Activated T-helper 17 cell treated with anti-CD3 and anti-CD28 coated beads, Interleukin-2, amount 50 U/mL, for 72 hours (primary cell): ENCODE results near the gene LRRN3. TPM values are rescaled to one million over a fixed set of nuclear protein-coding genes. Genes with fewer than 3 reads are reported as not detected.

ENCODE experiments used
- ATAC-seq: fragments of 150-1000 bp; cut with Tn5 transposase; replicated peaks from 2 replicates; pipeline ENCODE4 v1.10.0; 2021; ENCODE audit warnings: mild to moderate bottlenecking, moderate library complexity
- H3K27ac Mint-ChIP-seq: one replicate; pipeline ENCODE4 v1.8.0; 2022; ENCODE audit warnings: mixed read lengths
- H3K27me3 Mint-ChIP-seq: one replicate; pipeline ENCODE4 v1.8.0; 2022; ENCODE audit warnings: mixed read lengths
- H3K36me3 Mint-ChIP-seq: one replicate; pipeline ENCODE4 v1.8.0; 2022; ENCODE audit warnings: low read depth, mild to moderate bottlenecking, mixed read lengths
- H3K4me1 Mint-ChIP-seq: one replicate; pipeline ENCODE4 v1.8.0; 2022; ENCODE audit warnings: mixed read lengths
- H3K4me3 Mint-ChIP-seq: one replicate; pipeline ENCODE4 v1.8.0; 2022; ENCODE audit warnings: mild to moderate bottlenecking, mixed read lengths
- H3K9me3 Mint-ChIP-seq: one replicate; pipeline ENCODE4 v1.8.0; 2022; ENCODE audit warnings: mixed read lengths
- total RNA-seq, 2 donors: library from RNA; stranded (reverse); gene quantifications; one replicate each; pipeline ENCODE4 v1.2.3, GENCODE V29; 2022

Gene LRRN3
- total RNA-seq, 2 donors from 2014 or later = 9.6 to 30.4 TPM

DNA sequence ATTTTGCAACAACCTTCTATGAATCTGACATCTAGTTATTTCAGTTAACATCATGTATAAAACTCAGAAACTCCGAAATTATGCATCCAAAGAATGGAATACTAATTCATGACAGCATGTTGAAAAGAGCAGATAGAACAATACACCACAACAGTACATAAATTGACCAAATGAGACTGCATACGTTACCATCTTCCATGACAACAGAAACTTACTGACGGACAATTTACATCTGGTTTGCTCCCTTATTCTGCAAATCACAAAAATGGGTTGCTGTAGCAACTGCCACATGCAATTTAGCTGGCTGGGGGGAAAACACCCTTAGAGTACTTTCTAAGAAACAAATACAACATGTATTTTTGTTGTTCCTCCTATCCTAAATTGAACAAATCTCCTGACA, 14.3 kb downstream of the LRRN3 start:
- H3K27ac Mint-ChIP-seq = no peak overlapping the region
- H3K4me1 Mint-ChIP-seq = peaks cover 4% of the 10 kb centered on the region

DNA sequence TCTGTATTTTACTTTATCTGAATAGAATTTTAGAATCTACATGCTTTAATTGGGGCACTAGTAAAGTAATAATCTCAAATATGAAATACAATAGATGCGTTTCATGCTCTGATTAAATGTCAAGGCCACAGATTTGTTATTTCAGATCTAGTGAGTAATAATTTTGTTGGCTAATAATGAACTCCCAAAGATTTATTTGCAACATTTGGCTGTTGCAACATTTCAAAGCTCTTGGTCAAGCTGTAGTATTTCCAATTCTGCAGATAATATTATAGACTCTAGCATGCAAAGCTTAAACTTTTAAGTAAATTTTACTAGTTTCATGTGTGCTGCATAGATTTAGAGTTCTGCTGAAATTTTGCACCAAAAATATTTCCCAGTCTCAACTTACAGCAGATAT, 16.7 kb downstream of the LRRN3 start:
- H3K36me3 Mint-ChIP-seq = peaks cover 7% of the 10 kb centered on the region
- H3K27me3 Mint-ChIP-seq = no peaks in the 10 kb centered on the region
- H3K27ac Mint-ChIP-seq = no peak overlapping the region
- no peak for ATAC-seq
- H3K4me3 Mint-ChIP-seq = no peak overlapping the region
- peaks cover 4% of the 10 kb centered on the region for H3K4me1 Mint-ChIP-seq
- no peaks in the 10 kb centered on the region for H3K9me3 Mint-ChIP-seq

More for the DNA sequence above, 14.3 kb downstream of the LRRN3 start:
- Mint-ChIP-seq H3K36me3 (peaks cover 7% of the 10 kb centered on the region), H3K27me3 (no peaks in the 10 kb centered on the region), H3K9me3 (no peaks in the 10 kb centered on the region), H3K4me3 (no peak overlapping the region)
- ATAC-seq = no peak

DNA sequence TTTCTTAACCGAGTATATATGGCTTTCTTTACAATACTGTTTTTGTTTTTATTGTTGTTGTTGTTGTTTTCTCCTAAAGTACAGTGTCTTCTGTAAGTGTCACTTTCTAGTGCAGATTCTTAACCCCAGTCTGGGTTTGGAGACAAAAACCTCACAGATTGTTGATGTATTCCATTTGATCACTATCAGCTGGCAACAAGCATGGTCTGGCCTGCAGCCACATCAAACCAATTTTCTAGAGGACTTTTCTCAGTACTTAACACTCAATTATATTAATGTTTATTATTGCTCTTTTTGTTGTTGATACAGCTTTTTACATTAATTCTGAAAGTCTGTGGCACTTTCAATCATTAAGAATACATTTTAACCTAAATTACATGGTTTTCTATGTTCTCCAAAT, 17.1 kb downstream of the LRRN3 start:
- no peak overlapping the region for H3K27ac Mint-ChIP-seq
- H3K27me3 Mint-ChIP-seq = no peaks in the 10 kb centered on the region
- H3K4me3 Mint-ChIP-seq = no peak overlapping the region
- no peak for ATAC-seq
- peaks cover 7% of the 10 kb centered on the region for H3K36me3 Mint-ChIP-seq
- no peaks in the 10 kb centered on the region for H3K9me3 Mint-ChIP-seq
- peaks cover 4% of the 10 kb centered on the region for H3K4me1 Mint-ChIP-seq

DNA sequence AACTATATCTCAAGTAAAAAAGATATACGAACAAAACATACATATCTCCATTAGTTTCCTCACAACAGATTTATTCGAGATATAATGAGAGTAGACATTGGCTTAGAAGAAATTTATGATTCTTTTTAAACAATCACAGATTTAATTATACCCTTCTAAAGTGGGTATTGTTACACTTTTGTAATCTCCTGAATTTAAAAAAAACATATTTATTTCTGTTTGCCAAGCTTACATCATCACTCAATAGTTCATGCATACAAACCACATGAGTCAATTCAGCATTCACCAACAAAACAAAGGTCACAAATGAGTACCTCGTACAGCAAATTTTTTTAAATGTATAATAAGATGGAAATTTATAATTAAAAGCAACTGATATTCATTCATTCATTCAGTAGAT, 17.6 kb downstream of the LRRN3 start:
- H3K27me3 Mint-ChIP-seq = no peaks in the 10 kb centered on the region
- peaks cover 3% of the 10 kb centered on the region for H3K36me3 Mint-ChIP-seq
- H3K27ac Mint-ChIP-seq = no peak overlapping the region
- no peak for ATAC-seq
- H3K4me3 Mint-ChIP-seq = no peak overlapping the region
- peaks cover 7% of the 10 kb centered on the region for H3K4me1 Mint-ChIP-seq
- no peaks in the 10 kb centered on the region for H3K9me3 Mint-ChIP-seq

DNA sequence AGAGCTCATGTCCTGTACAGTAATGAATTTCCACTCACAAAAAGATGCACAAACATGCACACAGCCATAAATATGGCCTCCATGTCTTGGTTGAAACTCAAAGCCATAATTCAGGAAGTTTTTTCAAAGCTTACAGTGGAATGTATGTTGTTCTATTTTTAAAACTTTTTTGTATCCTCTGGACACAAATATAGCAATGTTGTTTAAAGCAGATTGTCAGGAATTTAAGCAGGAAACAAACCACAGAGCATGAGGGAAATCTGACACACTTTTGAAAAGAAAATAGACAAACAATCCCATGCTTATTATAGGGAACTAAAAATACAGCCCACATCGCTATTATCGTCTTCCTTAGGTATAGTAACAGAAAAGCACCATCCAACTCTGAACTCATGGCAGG, 21.5 kb downstream of the LRRN3 start:
- Mint-ChIP-seq H3K27me3 (no peaks in the 10 kb centered on the region), H3K4me1 (peaks cover 5% of the 10 kb centered on the region), H3K27ac (no peak overlapping the region), H3K4me3 (no peak overlapping the region), H3K9me3 (no peaks in the 10 kb centered on the region), H3K36me3 (no peaks in the 10 kb centered on the region)
- ATAC-seq = no peak

DNA sequence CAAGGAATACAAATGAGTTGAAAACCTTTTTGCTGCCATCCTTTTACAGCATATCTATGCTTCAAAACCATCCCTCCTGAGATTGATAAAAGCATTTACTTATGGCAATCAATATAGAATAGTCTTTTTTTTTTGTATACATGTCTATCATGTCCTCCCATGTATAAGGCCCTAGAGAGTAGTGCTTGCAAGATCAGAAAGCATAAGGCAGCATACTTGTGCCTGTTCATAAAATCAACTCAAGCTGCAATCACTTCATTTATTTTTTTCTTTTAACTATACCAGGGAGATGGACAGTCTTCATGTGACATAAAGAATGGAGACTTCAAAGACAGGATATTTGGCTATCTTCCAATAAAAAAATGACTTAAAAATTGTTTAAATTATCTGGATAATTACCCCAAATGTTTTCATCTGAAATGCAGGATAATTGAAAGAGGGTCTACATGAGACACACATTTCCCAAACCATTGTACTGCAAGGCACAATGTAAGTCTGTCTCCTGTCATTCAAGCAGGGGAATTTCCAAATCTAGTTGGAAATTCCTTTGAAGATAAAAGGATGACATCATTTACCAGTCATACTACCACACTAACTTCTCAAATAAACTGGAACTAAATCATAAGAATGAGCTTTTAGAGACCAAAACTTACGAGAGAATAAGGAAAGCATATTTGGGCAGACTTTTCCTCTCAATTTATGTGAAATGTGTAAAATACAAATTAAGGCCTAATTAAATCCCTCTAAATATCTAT, 22.5 kb downstream of the LRRN3 start:
- H3K36me3 Mint-ChIP-seq = no peaks in the 10 kb centered on the region
- peak overlapping the region; percentile 29 for H3K4me3 Mint-ChIP-seq
- no peaks in the 10 kb centered on the region for H3K27me3 Mint-ChIP-seq
- ATAC-seq = peak; percentile 75
- H3K27ac Mint-ChIP-seq = peak overlapping the region; percentile 76
- peaks cover 5% of the 10 kb centered on the region for H3K4me1 Mint-ChIP-seq
- no peaks in the 10 kb centered on the region for H3K9me3 Mint-ChIP-seq

DNA sequence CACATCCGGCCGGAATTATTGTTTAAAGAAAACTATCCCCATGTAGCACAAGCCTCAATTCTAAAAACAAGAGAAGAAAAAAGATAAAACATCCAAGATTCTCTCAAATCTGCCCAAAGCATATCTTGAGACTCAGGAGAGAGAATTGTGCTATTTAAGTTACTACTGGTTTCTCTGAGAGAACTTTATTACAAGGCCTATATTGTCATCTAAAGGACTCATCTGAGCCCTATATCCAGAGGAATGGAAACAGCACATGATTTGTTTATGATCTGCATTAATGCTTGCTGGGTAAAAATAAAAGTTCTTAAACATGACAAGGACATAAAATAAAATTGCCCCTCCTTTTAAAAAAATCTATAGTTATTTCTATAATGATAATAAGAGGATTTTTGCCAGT, 25.0 kb downstream of the LRRN3 start:
- H3K4me1 Mint-ChIP-seq = peaks cover 5% of the 10 kb centered on the region
- H3K4me3 Mint-ChIP-seq = no peak overlapping the region
- peaks cover 3% of the 10 kb centered on the region for H3K9me3 Mint-ChIP-seq
- H3K27ac Mint-ChIP-seq = no peak overlapping the region
- no peak for ATAC-seq
- no peaks in the 10 kb centered on the region for H3K27me3 Mint-ChIP-seq
- H3K36me3 Mint-ChIP-seq = peaks cover 10% of the 10 kb centered on the region

DNA sequence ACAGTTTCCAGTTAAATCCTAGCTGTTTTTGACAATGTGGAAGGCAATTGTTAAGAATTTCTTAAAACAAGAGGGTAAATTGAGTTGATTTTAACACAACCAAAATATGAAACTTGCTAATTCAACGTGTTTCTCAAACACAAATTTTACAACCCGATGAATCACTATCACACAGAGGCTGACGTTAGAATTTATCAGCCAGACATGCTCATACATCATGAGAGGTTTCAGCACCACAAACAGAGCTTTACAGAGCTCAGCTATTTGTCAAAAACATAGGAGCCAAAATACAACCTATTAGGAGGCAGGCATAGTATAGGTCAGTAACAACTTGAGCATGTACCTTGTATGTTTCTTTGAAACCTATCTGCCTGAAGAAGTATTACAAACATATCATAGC, 36.1 kb downstream of the LRRN3 start:
- Mint-ChIP-seq H3K27me3 (no peaks in the 10 kb centered on the region), H3K9me3 (no peaks in the 10 kb centered on the region), H3K4me3 (no peak overlapping the region), H3K27ac (no peak overlapping the region), H3K36me3 (no peaks in the 10 kb centered on the region), H3K4me1 (no peaks in the 10 kb centered on the region)
- peak; percentile 39 for ATAC-seq

DNA sequence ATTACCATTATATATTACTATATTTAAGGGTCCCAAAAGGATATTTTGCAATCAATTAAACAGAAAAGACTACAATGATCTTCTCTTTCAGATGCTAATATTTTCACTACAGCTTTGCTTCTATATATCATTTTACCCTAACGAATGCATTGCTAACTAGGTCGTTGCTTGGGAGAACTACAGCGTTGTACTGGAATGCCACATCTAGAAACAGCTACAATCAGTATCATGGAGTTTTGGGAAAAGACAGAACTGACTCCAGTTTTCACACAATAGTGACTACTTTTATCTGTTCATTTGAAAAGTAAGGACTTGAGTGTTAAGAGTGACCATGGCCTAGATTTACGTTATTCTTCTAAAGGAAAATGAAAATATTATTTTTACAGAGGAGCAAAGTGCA, 38.5 kb downstream of the LRRN3 start:
- H3K27me3 Mint-ChIP-seq = no peaks in the 10 kb centered on the region

DNA sequence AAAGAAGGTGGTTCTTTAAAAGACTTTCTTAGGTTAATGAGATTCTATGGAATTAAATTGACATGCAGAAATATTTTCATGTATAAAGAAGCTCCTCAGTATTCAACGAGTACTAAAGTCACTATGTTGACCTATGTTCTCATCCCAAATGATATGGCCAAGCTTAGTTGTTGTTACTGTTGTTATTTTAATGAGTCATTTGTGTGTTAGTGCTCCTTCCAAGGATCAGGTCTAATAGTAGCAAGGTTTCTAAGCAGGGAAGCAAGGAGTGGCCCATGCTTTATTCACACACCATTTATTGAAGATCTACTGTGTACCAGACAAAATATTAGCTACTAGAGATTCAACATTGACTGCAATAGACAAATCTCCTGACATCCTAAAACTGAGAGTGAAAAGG, 41.9 kb downstream of the LRRN3 start:
- Mint-ChIP-seq H3K27me3 (no peaks in the 10 kb centered on the region), H3K4me1 (no peaks in the 10 kb centered on the region), H3K27ac (no peak overlapping the region), H3K9me3 (no peaks in the 10 kb centered on the region), H3K36me3 (no peaks in the 10 kb centered on the region), H3K4me3 (no peak overlapping the region)
- no peak for ATAC-seq

More for the DNA sequence above, 38.5 kb downstream of the LRRN3 start:
- Mint-ChIP-seq H3K4me1 (no peaks in the 10 kb centered on the region), H3K9me3 (no peaks in the 10 kb centered on the region), H3K36me3 (no peaks in the 10 kb centered on the region), H3K4me3 (no peak overlapping the region), H3K27ac (no peak overlapping the region)
- no peak for ATAC-seq

DNA sequence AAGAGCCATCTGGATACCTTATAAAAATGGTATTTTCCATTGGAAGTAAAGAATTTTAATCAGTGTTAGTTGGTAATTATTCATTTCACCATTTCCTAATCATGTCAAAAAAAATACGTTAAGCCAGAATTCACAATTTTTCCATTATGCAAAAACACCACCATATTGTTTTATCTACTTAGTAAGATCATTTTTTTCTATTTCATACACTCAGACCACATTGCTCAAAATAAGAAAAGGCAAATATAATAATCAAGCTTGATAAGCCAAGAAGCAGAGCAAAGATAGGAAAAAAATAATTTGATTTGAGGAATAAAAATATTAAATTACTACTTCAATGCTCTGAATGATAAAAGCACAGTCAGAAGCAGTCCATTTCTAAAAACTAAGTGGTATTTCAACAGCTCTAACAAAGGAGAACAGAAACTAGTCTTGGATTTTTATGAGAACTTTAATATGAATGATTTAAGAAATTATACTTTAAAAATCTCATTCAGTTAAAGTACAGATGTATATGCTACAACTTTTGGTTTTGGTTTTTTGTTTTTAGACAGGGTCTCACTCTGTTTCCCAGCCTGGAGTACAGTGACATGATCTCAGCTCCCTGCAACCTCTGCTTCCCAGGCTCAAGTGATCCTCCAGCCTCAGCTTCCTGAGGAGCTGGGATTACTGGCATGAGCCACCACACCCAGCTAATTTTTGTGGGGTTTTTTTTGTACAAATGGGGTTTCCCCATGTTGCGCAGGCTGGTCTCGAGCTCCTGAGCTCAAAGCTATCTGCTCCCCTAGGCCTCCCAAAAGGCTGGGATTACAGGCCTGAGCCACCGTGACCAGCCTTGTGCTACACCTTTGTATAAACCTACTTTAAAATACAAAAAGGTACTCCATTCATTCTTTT, 46.6 kb downstream of the LRRN3 start:
- Mint-ChIP-seq H3K4me3 (peak overlapping the region; percentile 84), H3K27me3 (no peaks in the 10 kb centered on the region), H3K36me3 (no peaks in the 10 kb centered on the region), H3K9me3 (no peaks in the 10 kb centered on the region), H3K27ac (peak overlapping the region; percentile 97), H3K4me1 (peaks cover 11% of the 10 kb centered on the region)
- peak; percentile 87 for ATAC-seq

DNA sequence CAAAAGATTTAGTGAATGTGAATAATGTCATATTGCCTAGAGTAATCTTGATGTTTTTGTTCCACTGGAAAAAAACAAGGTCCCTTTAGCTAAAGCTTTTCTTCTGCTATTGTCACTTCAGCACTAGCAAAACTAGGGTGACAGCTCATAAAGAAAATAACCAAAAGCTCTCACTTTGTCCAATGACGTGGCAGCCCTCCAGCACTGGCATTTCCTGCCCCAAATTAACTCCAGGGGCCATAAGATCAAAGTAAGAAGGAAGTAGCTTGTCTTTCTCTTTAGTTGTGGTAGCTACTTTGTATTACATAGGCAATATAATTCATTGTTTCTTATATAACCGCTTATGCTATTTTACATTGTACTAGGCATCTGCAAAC, 47.3 kb downstream of the LRRN3 start:
- Mint-ChIP-seq H3K9me3 (no peaks in the 10 kb centered on the region), H3K4me3 (peak overlapping the region; percentile 84), H3K27me3 (no peaks in the 10 kb centered on the region), H3K4me1 (peaks cover 11% of the 10 kb centered on the region), H3K36me3 (no peaks in the 10 kb centered on the region), H3K27ac (peak overlapping the region; percentile 97)
- ATAC-seq = peak; percentile 97

DNA sequence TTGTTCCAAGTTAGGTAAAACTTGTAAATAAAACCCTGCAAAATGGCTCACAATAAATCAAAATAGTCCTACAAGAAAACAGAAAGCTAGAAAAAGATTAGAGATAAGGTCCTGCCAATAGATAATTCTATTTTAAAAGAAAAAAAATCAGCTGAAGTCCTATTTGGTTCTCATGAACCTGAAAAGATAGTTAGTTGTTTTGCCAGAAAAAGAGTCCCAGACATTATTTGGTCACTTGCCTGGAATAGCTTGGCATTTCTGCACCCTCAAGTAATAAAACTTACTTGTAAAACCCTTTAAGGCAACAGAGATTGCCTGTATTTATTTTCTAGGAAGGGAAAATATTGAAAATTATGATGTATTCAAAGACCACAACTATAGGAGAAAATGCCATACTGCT, 47.7 kb downstream of the LRRN3 start:
- peaks cover 11% of the 10 kb centered on the region for H3K4me1 Mint-ChIP-seq
- no peaks in the 10 kb centered on the region for H3K27me3 Mint-ChIP-seq
- no peak for ATAC-seq
- peak overlapping the region; percentile 97 for H3K27ac Mint-ChIP-seq
- H3K9me3 Mint-ChIP-seq = no peaks in the 10 kb centered on the region
- peak overlapping the region; percentile 84 for H3K4me3 Mint-ChIP-seq
- H3K36me3 Mint-ChIP-seq = no peaks in the 10 kb centered on the region

DNA sequence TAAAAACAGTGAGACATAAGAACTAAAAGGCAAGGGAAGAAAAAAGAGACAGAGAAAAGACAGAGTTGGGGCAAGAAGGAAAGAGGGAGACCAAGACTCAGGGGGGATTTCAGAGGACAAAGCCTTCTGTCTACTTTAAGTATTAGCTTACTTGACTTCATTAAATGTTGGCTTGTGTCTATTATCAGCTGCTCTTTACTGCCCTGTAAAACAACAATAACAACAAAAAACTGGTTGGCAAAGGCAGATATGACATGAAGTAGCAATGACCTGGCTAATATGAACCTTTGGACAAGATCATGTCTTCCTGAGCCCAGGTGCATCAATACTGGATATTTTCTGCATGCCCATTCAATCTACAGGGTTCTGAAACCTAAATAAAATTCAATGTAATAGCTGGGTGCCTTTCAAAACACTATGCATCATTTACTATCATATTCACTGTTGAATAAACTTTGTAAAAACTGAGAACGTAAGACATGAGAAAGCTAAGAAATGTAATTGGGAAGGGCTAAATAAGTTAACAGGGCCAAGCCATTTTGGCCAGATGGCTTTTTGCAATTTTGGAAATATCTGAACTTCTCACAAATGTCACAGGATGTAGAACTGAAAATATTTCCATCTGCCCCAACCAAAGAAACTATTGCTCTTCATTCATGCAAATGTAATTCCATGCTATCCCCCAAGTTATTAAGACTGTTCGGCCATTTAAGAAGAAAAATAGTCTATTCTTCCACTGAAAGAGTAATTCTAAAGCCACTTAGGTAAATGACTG, 49.4 kb downstream of the LRRN3 start:
- ATAC-seq = no peak
- H3K4me3 Mint-ChIP-seq = no peak overlapping the region
- peaks cover 11% of the 10 kb centered on the region for H3K4me1 Mint-ChIP-seq
- no peaks in the 10 kb centered on the region for H3K9me3 Mint-ChIP-seq
- no peaks in the 10 kb centered on the region for H3K36me3 Mint-ChIP-seq
- no peaks in the 10 kb centered on the region for H3K27me3 Mint-ChIP-seq
- H3K27ac Mint-ChIP-seq = peak overlapping the region; percentile 97
